GM18499 (cell line): ENCODE results near the gene PTBP1.
"Not testable (repeated sequence)": the region's sequence is repeated elsewhere in the genome, so short reads cannot be mapped to it uniquely, and the experiment has no call there.

Source experiments
- ATAC-seq: cut with Tn5 transposase; IDR thresholded peaks from one replicate; pipeline ENCODE4 v1.9.1; 2021; ENCODE audit warnings: moderate number of reproducible peaks; ENCODE audit not compliant: insufficient read depth, unreplicated experiment

PTBP1 gene

GRCh38 chr19:824885-825284 lies 27.6 kb downstream of the PTBP1 start:
- no peak for ATAC-seq

- ATAC-seq: no peak
Observed at GRCh38 chr19:825897-826644, 28.8 kb downstream of the PTBP1 start.

- ATAC-seq: no peak
Observed at GRCh38 chr19:827314-827709, 30.1 kb downstream of the PTBP1 start.

- no peak for ATAC-seq
Observed at GRCh38 chr19:827710-828321, 30.6 kb downstream of the PTBP1 start, which contains the start of gene AZU1. TSS of gene AZU1 (plus strand) at chr19:827837. CDS start at chr19:827847, 10 bp downstream.

GRCh38 chr19:829129-829758 lies 32.0 kb downstream of the PTBP1 start:
- ATAC-seq: no peak

- no peak for ATAC-seq
Observed at GRCh38 chr19:831407-832369, 34.4 kb downstream of the PTBP1 start.

- no peak for ATAC-seq
Observed at GRCh38 chr19:834216-834615, 37.0 kb downstream of the PTBP1 start.

GRCh38 chr19:835210-835810 lies 38.1 kb downstream of the PTBP1 start:
- ATAC-seq: no peak

GRCh38 chr19:840519-841206 lies 43.4 kb downstream of the PTBP1 start, which contains the start of gene PRTN3:
TSS of gene PRTN3 (plus strand) at chr19:840999. CDS start at chr19:841009, 10 bp downstream.
- no peak for ATAC-seq

GRCh38 chr19:842802-843179 lies 45.5 kb downstream of the PTBP1 start:
- ATAC-seq: not testable (repeated sequence)

GRCh38 chr19:843180-843835 lies 46.1 kb downstream of the PTBP1 start:
- no peak for ATAC-seq

- ATAC-seq: no peak
Observed at GRCh38 chr19:843836-844545, 46.7 kb downstream of the PTBP1 start.

GRCh38 chr19:844546-844971 lies 47.3 kb downstream of the PTBP1 start:
- no peak for ATAC-seq

GRCh38 chr19:845707-846521 lies 48.7 kb downstream of the PTBP1 start:
- no peak for ATAC-seq

GRCh38 chr19:848386-848921 lies 51.2 kb downstream of the PTBP1 start:
- no peak for ATAC-seq

- not testable (repeated sequence) for ATAC-seq
Observed at GRCh38 chr19:849195-849594, 51.9 kb downstream of the PTBP1 start.
